Stomach smooth muscle (tissue), 2 donors: ENCODE data around the gene BET1L.

Source experiments
- H3K27ac ChIP-seq: one replicate; pipeline ENCODE4 v1.7.0; 2013; ENCODE audit warnings: mild to moderate bottlenecking, low read length, inconsistent platforms
- H3K27me3 ChIP-seq, 2 donors: one replicate each; pipeline ENCODE4 v1.7.0; 2013; ENCODE audit warnings: low read length in 2 of 2; ENCODE audit not compliant: insufficient read depth in 2 of 2, control insufficient read depth in 1 of 2
- H3K36me3 ChIP-seq, 2 donors: one replicate each; pipeline ENCODE4 v1.7.0; 2013; ENCODE audit warnings: low read length in 2 of 2; ENCODE audit not compliant: control insufficient read depth in 2 of 2, insufficient read depth in 2 of 2
- H3K4me1 ChIP-seq: one replicate; pipeline ENCODE4 v1.7.0; 2013; ENCODE audit warnings: low read length; ENCODE audit not compliant: control insufficient read depth, insufficient read depth
- H3K4me3 ChIP-seq, 2 donors: one replicate each; pipeline ENCODE4 v1.7.0; 2013; ENCODE audit warnings: low read length in 2 of 2
- H3K9ac ChIP-seq, 2 donors: one replicate each; pipeline ENCODE4 v1.7.0; 2013; ENCODE audit warnings: low read length in 2 of 2, mild to moderate bottlenecking in 1 of 2
- H3K9me3 ChIP-seq, 2 donors: one replicate each; pipeline ENCODE4 v1.7.0; 2013; ENCODE audit warnings: low read length in 2 of 2; ENCODE audit not compliant: control insufficient read depth in 2 of 2
- donor health status: healthy.
- donor health status: Pancreatic carcinoma.

Gene BET1L

GRCh38 chr11:203056-203944, 3.9 kb downstream of the BET1L start:
- peaks cover 35% of the 10 kb centered on the region for H3K4me1 ChIP-seq
- H3K4me3 ChIP-seq = no peak overlapping the region
- no peaks in the 10 kb centered on the region for H3K9me3 ChIP-seq
- H3K9ac ChIP-seq = no peak overlapping the region
- no peaks in the 10 kb centered on the region for H3K27me3 ChIP-seq
- H3K27ac ChIP-seq = no peak overlapping the region
- H3K36me3 ChIP-seq = peaks cover 21 to 37% of the 10 kb centered on the region in 2 donors

- Histone ChIP-seq H3K4me1 (peaks cover 30% of the 10 kb centered on the region), H3K4me3 (no peak overlapping the region), H3K9me3 (no peaks in the 10 kb centered on the region), H3K36me3 (peaks cover 21 to 37% of the 10 kb centered on the region in 2 donors), H3K9ac (no peak overlapping the region), H3K27ac (no peak overlapping the region), H3K27me3 (no peaks in the 10 kb centered on the region)
Measured at GRCh38 chr11:202490-202889, 4.7 kb downstream of the BET1L start.

- Histone ChIP-seq H3K4me3 (no peak overlapping the region), H3K27me3 (no peaks in the 10 kb centered on the region), H3K36me3 (peaks cover 21 to 37% of the 10 kb centered on the region in 2 donors), H3K9me3 (no peaks in the 10 kb centered on the region), H3K27ac (no peak overlapping the region), H3K4me1 (peaks cover 30% of the 10 kb centered on the region), H3K9ac (no peak overlapping the region)
Measured at GRCh38 chr11:201966-202365, 5.2 kb downstream of the BET1L start.

- Histone ChIP-seq H3K4me3 (no peak overlapping the region), H3K36me3 (peaks cover 20 to 35% of the 10 kb centered on the region in 2 donors), H3K4me1 (peaks cover 16% of the 10 kb centered on the region), H3K27me3 (no peaks in the 10 kb centered on the region), H3K27ac (no peak overlapping the region), H3K9ac (no peak overlapping the region), H3K9me3 (no peaks in the 10 kb centered on the region)
Measured at GRCh38 chr11:200224-201003, 6.8 kb downstream of the BET1L start.

- Histone ChIP-seq H3K36me3 (peaks cover 14 to 30% of the 10 kb centered on the region in 2 donors), H3K27me3 (no peaks in the 10 kb centered on the region), H3K9me3 (no peaks in the 10 kb centered on the region), H3K9ac (no peak overlapping the region), H3K4me3 (no peak overlapping the region), H3K27ac (no peak overlapping the region), H3K4me1 (peaks cover 10% of the 10 kb centered on the region)
Measured at GRCh38 chr11:199782-200181, 7.4 kb downstream of the BET1L start.

- Histone ChIP-seq H3K27me3 (no peaks in the 10 kb centered on the region), H3K4me1 (peaks cover 3% of the 10 kb centered on the region), H3K9me3 (no peaks in the 10 kb centered on the region), H3K27ac (no peak overlapping the region), H3K36me3 (peaks cover 7 to 24% of the 10 kb centered on the region in 2 donors), H3K4me3 (no peak overlapping the region), H3K9ac (no peak overlapping the region)
Measured at GRCh38 chr11:199004-199581, 8.1 kb downstream of the BET1L start.

- Histone ChIP-seq H3K27me3 (no peaks in the 10 kb centered on the region), H3K9ac (no peak overlapping the region), H3K4me1 (no peaks in the 10 kb centered on the region), H3K4me3 (no peak overlapping the region), H3K27ac (no peak overlapping the region), H3K36me3 (peaks cover 0 to 19% of the 10 kb centered on the region in 2 donors), H3K9me3 (no peaks in the 10 kb centered on the region)
Measured at GRCh38 chr11:198236-198806, 8.9 kb downstream of the BET1L start.

GRCh38 chr11:197741-198235, 9.4 kb downstream of the BET1L start:
- no peak overlapping the region for H3K27ac ChIP-seq
- no peaks in the 10 kb centered on the region for H3K27me3 ChIP-seq
- no peak overlapping the region for H3K4me3 ChIP-seq
- no peaks in the 10 kb centered on the region for H3K4me1 ChIP-seq
- peaks cover 0 to 14% of the 10 kb centered on the region in 2 donors for H3K36me3 ChIP-seq
- no peak overlapping the region for H3K9ac ChIP-seq
- H3K9me3 ChIP-seq = no peaks in the 10 kb centered on the region

- H3K9ac ChIP-seq = no peak overlapping the region
- no peak overlapping the region for H3K27ac ChIP-seq
- H3K36me3 ChIP-seq = peaks cover 0 to 14% of the 10 kb centered on the region in 2 donors
- H3K27me3 ChIP-seq = no peaks in the 10 kb centered on the region
- no peak overlapping the region for H3K4me3 ChIP-seq
- no peaks in the 10 kb centered on the region for H3K4me1 ChIP-seq
- no peaks in the 10 kb centered on the region for H3K9me3 ChIP-seq
Measured at GRCh38 chr11:196786-197731, 10.1 kb downstream of the BET1L start.
